SK-N-SH (cell line): ENCODE data around the gene WIPI1. TPM values are rescaled to one million over a fixed set of nuclear protein-coding genes. Genes with fewer than 3 reads are reported as not detected.

Experiments used
- CTCF ChIA-PET: fragments of 300-600, 350-600 bp; formaldehyde crosslinking; extraction: SDS; loops from one replicate; lab custom pipeline; 2021; lab: Yijun Ruan, JAX
- POLR2A ChIA-PET: fragments of 350-600 bp; sonication (Branson Sonifier 250); formaldehyde crosslinking; extraction: SDS; loops from one replicate; lab custom pipeline; 2020; ENCODE audit warnings: antibody characterized with exemption, inconsistent platforms; lab: Yijun Ruan, JAX
- DNase-seq: peaks from one replicate; pipeline ENCODE4 v3.0.0; 2012
- H2AFZ ChIP-seq: fragments of 200-600 bp; sonication (generic); 2 replicates; pipeline ENCODE4 v1.8.1; 2016; ENCODE audit warnings: antibody characterized with exemption, mild to moderate bottlenecking, low read depth
- H3F3A ChIP-seq: fragments of 200-600 bp; sonication (generic); replicated peaks from 2 replicates; pipeline ENCODE3; 2016; ENCODE audit warnings: antibody characterized with exemption, mild to moderate bottlenecking; ENCODE audit not compliant: insufficient read depth
- H3K27ac ChIP-seq, 2 experiments: fragments of 200-500 bp in 1 of 2; fragments of 200-600 bp in 1 of 2; sonication (Bioruptor generic) in 1 of 2; sonication (generic), shearing (Covaris generic) in 1 of 2; 2 replicates each; pipeline versions ENCODE4 v1.5.1 to v1.6.1; 2014 to 2016; ENCODE audit warnings: low read depth in 2 of 2, inconsistent platforms in 1 of 2, low read length in 1 of 2, mild to moderate bottlenecking in 1 of 2, mixed read lengths in 1 of 2
- H3K27me3 ChIP-seq: fragments of 200-600 bp; sonication (generic), shearing (Covaris generic); 2 replicates; pipeline ENCODE4 v1.6.1; 2016; ENCODE audit warnings: mixed run types; ENCODE audit not compliant: insufficient read depth
- H3K36me3 ChIP-seq, 2 experiments: fragments of 200-500 bp in 1 of 2; fragments of 200-600 bp in 1 of 2; sonication (Bioruptor generic) in 1 of 2; sonication (generic) in 1 of 2; replicated peaks in 1 of 2; 2 replicates each; pipeline versions ENCODE3 to v1.5.1; 2014 to 2016; ENCODE audit warnings: low read length in 1 of 2, mild to moderate bottlenecking in 1 of 2; ENCODE audit not compliant: insufficient read depth in 2 of 2, control insufficient read depth in 1 of 2
- H3K4me1 ChIP-seq, 2 experiments: fragments of 200-500 bp in 1 of 2; fragments of 200-600 bp in 1 of 2; sonication (Bioruptor generic) in 1 of 2; sonication (generic), shearing (Covaris generic) in 1 of 2; 2 replicates each; pipeline versions ENCODE4 v1.5.1 to v1.6.1; 2014 to 2016; ENCODE audit warnings: low read depth in 1 of 2, low read length in 1 of 2, mixed run types in 1 of 2; ENCODE audit not compliant: insufficient read depth in 2 of 2, control insufficient read depth in 1 of 2
- H3K4me2 ChIP-seq: fragments of 200-600 bp; sonication (generic), shearing (Covaris generic); 2 replicates; pipeline ENCODE4 v1.6.1; 2017; ENCODE audit warnings: mixed run types
- H3K4me3 ChIP-seq, 2 experiments: fragments of 200-500 bp in 1 of 2; fragments of 200-600 bp in 1 of 2; sonication (Bioruptor generic) in 1 of 2; sonication (generic), shearing (Covaris generic) in 1 of 2; 2 replicates each; pipeline versions ENCODE4 v1.5.1 to v1.8.1; 2014 to 2016; ENCODE audit warnings: low read depth in 2 of 2, inconsistent platforms in 1 of 2, low read length in 1 of 2, mild to moderate bottlenecking in 1 of 2, mixed read lengths in 1 of 2, moderate library complexity in 1 of 2
- H3K79me2 ChIP-seq: fragments of 200-600 bp; sonication (generic); 2 replicates; pipeline ENCODE4 v1.8.1; 2017; ENCODE audit warnings: mild to moderate bottlenecking; ENCODE audit not compliant: insufficient read depth
- H3K9ac ChIP-seq: fragments of 200-600 bp; sonication (generic); 2 replicates; pipeline ENCODE4 v1.6.1; 2017; ENCODE audit warnings: mixed run types
- H3K9me2 ChIP-seq: fragments of 200-600 bp; sonication (generic); 2 replicates; pipeline ENCODE4 v1.6.1; 2017; ENCODE audit warnings: mixed run types
- H3K9me3 ChIP-seq: fragments of 200-600 bp; sonication (generic); 2 replicates; pipeline ENCODE4 v1.6.1; 2017; ENCODE audit warnings: mixed run types, mild to moderate bottlenecking, moderate library complexity
- H4K20me1 ChIP-seq: fragments of 200-600 bp; sonication (generic); 2 replicates; pipeline ENCODE4 v1.6.1; 2017; ENCODE audit warnings: mild to moderate bottlenecking, mixed run types; ENCODE audit not compliant: insufficient read depth
- CHD2 ChIP-seq: fragments of 150-350 bp; IDR thresholded peaks from 2 replicates; pipeline ENCODE4 v1.6.1; 2018; ENCODE audit warnings: low read length; ENCODE audit not compliant: partially characterized antibody
- ELF1 ChIP-seq: IDR thresholded peaks from 2 replicates; pipeline ENCODE4 v1.4.0; 2012
- EP300 ChIP-seq, 2 experiments: IDR thresholded peaks; 2 replicates each; pipeline versions ENCODE4 v1.4.0 to v1.6.1; 2012; ENCODE audit warnings: borderline replicate concordance in 1 of 2, low read depth in 1 of 2, low read length in 1 of 2
- FOSL2 ChIP-seq: IDR thresholded peaks from 2 replicates; pipeline ENCODE4 v1.4.0; 2012; ENCODE audit warnings: low read depth, mild to moderate bottlenecking, moderate library complexity, borderline replicate concordance
- FOXJ3 ChIP-seq: sonication (generic); formaldehyde crosslinking; IDR thresholded peaks from 2 replicates; pipeline ENCODE4 v1.5.1; 2020; ENCODE audit warnings: mild to moderate bottlenecking, missing genetic modification reagents
- GABPA ChIP-seq: IDR thresholded peaks from 2 replicates; pipeline ENCODE4 v1.4.0; 2012; ENCODE audit warnings: low read depth, mild to moderate bottlenecking
- MXI1 ChIP-seq: IDR thresholded peaks from 2 replicates; pipeline ENCODE4 v1.6.1; 2012; ENCODE audit warnings: mild to moderate bottlenecking, low read depth, low read length, improper control_type of control experiment
- NRF1 ChIP-seq: IDR thresholded peaks from 2 replicates; pipeline ENCODE4 v1.6.1; 2012; ENCODE audit warnings: low read depth, mild to moderate bottlenecking, low read length
- POLR2AphosphoS5 ChIP-seq: IDR thresholded peaks from 2 replicates; pipeline ENCODE4 v1.6.1; 2012; ENCODE audit warnings: low read depth, low read length
- RCOR1 ChIP-seq: fragments of 150-350 bp; IDR thresholded peaks from 2 replicates; pipeline ENCODE4 v1.6.1; 2017; ENCODE audit warnings: antibody characterized with exemption, low read length
- SIN3A ChIP-seq: IDR thresholded peaks from 2 replicates; pipeline ENCODE4 v1.6.1; 2012; ENCODE audit warnings: low read depth, mild to moderate bottlenecking, low read length, moderate library complexity, borderline replicate concordance
- TEAD4 ChIP-seq: IDR thresholded peaks from 2 replicates; pipeline ENCODE4 v1.4.0; 2012; ENCODE audit warnings: mild to moderate bottlenecking, borderline replicate concordance; ENCODE audit not compliant: insufficient read depth
- WGBS: methylation state at CpG from one replicate; pipeline ENCODE4 v1.1.6; 2017; ENCODE audit warnings: low lambda C conversion rate; 5-methylcytosine and 5-hydroxymethylcytosine counted together
- polyA plus RNA-seq, 3 experiments: library from polyadenylated mRNA; depleted of rRNA; stranded (reverse); fragments of >200 nt; gene quantifications; 2 replicates each; pipeline ENCODE4 v1.2.3, GENCODE V29; 2012
- TF ChIP-seq, protein P1 (sequence below): fragments of 200-600 bp; sonication (generic); IDR thresholded peaks from 2 replicates; pipeline ENCODE4 v1.6.1; 2017; ENCODE audit warnings: antibody characterized with exemption, mild to moderate bottlenecking, moderate library complexity
- TF ChIP-seq, protein P2 (sequence below): IDR thresholded peaks from 2 replicates; pipeline ENCODE4 v1.4.0; 2012; ENCODE audit warnings: low read depth
- TF ChIP-seq, protein P3 (sequence below): fragments of 150-350 bp; IDR thresholded peaks from 2 replicates; pipeline ENCODE4 v1.6.1; 2017; ENCODE audit warnings: antibody characterized with exemption, low read length, low read depth, borderline replicate concordance
- TF ChIP-seq, protein P4 (sequence below): IDR thresholded peaks from 2 replicates; pipeline ENCODE4 v1.6.1; 2012; ENCODE audit warnings: mild to moderate bottlenecking, low read depth, low read length, moderate library complexity

WIPI1 gene
- polyA plus RNA-seq, 1 of the 3 experiments (the other 2 are of a cell fraction), result 52.7 TPM

DNA sequence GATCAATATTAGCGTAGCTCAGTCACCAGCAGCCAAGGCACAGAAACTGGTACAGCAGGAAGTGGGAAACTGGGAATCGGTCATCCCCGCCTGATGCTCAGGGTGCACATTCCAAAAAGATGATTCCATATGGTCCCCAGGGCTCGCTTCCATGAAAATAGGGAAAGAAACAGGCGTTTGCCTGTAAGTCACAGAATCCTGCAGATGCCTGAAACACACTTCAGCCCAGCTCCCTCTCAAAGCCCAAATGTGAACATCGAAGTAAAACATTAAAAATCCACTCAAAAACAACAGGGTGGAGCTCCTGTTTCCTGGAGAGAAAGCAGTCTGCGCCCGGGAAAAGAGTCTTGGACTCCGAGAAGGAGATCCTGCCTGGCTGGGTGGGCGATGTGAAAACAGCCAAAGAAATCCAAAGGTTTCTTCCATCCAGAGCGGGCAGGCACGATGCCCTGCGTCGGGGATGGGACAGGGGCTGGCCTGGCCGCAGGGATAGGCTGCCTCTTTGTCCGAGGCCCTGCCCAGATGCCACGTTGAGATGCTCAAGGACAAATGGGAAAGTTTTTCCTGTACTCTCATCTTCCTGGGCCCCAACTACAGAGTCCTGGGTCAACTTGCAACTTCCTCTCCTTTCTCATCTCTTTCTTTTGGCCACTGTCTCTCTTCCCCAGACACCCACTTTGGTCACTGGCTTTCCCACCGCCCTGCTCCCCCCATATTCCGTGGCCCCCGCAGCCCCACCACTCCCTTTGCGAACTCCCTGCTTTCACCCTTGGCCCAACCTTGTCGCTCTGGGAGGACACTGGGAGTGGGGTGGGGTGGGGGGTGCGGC, 743 bp downstream of the WIPI1 start:
- WGBS, result 3% methylated on average over 23 of the region's 23 CpGs

More for the DNA sequence above, 743 bp downstream of the WIPI1 start:
- H4K20me1 ChIP-seq, result peaks cover 8% of the 10 kb centered on the region; the same call in 1 of the 2 replicates
- ChIA-PET CTCF (interaction anchor here (0.7 to 6.0 kb wide), 12 partner anchors 9 to 284 kb away, joined by 3 to 63 read pairs (median 15); no protein-coding TSS in a partner anchor), POLR2A (interaction anchor here (0.8 to 1.8 kb wide), 2 partner anchors 209 kb away, joined by 3 to 9 read pairs; partner anchors contain the start of gene AMZ2)
- H3K9me2 ChIP-seq, result no peaks in the 10 kb centered on the region
- H3K79me2 ChIP-seq, result peaks cover 42% of the 10 kb centered on the region
- peak overlapping the region; percentile 73 for H3K9ac ChIP-seq
- H3F3A ChIP-seq, result peaks cover 18% of the 10 kb centered on the region
- peak overlapping the region; percentile 91 to 93 for H3K4me3 ChIP-seq
- peak overlapping the region; percentile 85 for H2AFZ ChIP-seq
- TF ChIP-seq NRF1, result peak; percentile 51; the same call in 1 of the 2 replicates
- TF ChIP-seq, protein P1, sequence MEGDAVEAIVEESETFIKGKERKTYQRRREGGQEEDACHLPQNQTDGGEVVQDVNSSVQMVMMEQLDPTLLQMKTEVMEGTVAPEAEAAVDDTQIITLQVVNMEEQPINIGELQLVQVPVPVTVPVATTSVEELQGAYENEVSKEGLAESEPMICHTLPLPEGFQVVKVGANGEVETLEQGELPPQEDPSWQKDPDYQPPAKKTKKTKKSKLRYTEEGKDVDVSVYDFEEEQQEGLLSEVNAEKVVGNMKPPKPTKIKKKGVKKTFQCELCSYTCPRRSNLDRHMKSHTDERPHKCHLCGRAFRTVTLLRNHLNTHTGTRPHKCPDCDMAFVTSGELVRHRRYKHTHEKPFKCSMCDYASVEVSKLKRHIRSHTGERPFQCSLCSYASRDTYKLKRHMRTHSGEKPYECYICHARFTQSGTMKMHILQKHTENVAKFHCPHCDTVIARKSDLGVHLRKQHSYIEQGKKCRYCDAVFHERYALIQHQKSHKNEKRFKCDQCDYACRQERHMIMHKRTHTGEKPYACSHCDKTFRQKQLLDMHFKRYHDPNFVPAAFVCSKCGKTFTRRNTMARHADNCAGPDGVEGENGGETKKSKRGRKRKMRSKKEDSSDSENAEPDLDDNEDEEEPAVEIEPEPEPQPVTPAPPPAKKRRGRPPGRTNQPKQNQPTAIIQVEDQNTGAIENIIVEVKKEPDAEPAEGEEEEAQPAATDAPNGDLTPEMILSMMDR, result no peak
- peak; percentile 28 for TF ChIP-seq CHD2
- TF ChIP-seq FOSL2, result no peak
- no peak for TF ChIP-seq TEAD4
- TF ChIP-seq, protein P2, sequence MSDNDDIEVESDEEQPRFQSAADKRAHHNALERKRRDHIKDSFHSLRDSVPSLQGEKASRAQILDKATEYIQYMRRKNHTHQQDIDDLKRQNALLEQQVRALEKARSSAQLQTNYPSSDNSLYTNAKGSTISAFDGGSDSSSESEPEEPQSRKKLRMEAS, result peak; percentile 95
- peak; percentile 62 for TF ChIP-seq GABPA
- TF ChIP-seq RCOR1, result peak; percentile 30; the same call in 1 of the 2 replicates
- no peak for TF ChIP-seq EP300 (IDR thresholded peaks at IDR 0.05; ENCODE audit: borderline replicate concordance in 1 of 2, low read depth in 1 of 2, low read length in 1 of 2)
- TF ChIP-seq SIN3A, result peak; percentile 78; the same call in 1 of the 2 replicates
- TF ChIP-seq, protein P3, sequence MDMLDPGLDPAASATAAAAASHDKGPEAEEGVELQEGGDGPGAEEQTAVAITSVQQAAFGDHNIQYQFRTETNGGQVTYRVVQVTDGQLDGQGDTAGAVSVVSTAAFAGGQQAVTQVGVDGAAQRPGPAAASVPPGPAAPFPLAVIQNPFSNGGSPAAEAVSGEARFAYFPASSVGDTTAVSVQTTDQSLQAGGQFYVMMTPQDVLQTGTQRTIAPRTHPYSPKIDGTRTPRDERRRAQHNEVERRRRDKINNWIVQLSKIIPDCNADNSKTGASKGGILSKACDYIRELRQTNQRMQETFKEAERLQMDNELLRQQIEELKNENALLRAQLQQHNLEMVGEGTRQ, result 0 out of 2 replicates have a peak, but pooled peaks have one; percentile 14
- TF ChIP-seq MXI1, result peak; percentile 88
- peak; percentile 56 for TF ChIP-seq ELF1
- TF ChIP-seq, protein P4, sequence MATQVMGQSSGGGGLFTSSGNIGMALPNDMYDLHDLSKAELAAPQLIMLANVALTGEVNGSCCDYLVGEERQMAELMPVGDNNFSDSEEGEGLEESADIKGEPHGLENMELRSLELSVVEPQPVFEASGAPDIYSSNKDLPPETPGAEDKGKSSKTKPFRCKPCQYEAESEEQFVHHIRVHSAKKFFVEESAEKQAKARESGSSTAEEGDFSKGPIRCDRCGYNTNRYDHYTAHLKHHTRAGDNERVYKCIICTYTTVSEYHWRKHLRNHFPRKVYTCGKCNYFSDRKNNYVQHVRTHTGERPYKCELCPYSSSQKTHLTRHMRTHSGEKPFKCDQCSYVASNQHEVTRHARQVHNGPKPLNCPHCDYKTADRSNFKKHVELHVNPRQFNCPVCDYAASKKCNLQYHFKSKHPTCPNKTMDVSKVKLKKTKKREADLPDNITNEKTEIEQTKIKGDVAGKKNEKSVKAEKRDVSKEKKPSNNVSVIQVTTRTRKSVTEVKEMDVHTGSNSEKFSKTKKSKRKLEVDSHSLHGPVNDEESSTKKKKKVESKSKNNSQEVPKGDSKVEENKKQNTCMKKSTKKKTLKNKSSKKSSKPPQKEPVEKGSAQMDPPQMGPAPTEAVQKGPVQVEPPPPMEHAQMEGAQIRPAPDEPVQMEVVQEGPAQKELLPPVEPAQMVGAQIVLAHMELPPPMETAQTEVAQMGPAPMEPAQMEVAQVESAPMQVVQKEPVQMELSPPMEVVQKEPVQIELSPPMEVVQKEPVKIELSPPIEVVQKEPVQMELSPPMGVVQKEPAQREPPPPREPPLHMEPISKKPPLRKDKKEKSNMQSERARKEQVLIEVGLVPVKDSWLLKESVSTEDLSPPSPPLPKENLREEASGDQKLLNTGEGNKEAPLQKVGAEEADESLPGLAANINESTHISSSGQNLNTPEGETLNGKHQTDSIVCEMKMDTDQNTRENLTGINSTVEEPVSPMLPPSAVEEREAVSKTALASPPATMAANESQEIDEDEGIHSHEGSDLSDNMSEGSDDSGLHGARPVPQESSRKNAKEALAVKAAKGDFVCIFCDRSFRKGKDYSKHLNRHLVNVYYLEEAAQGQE, result peak; percentile 34; the same call in 1 of the 2 replicates
- TF ChIP-seq POLR2AphosphoS5, result peak; percentile 70
- TF ChIP-seq FOXJ3 (CRISPR knock-in tag), result no peak
- peak overlapping the region; percentile 88 for H3K4me2 ChIP-seq
- peaks cover 7 to 12% of the 10 kb centered on the region in 2 experiments for H3K36me3 ChIP-seq
- no peaks in the 10 kb centered on the region for H3K9me3 ChIP-seq
- no peaks in the 10 kb centered on the region for H3K27me3 ChIP-seq
- H3K27ac ChIP-seq, result peak overlapping the region; percentile 72 to 81
- DNase-seq, result peak; percentile 83
- peaks cover 8 to 14% of the 10 kb centered on the region in 2 experiments; a peak in 3 of 4 replicates for H3K4me1 ChIP-seq
